Hypothalamus (tissue), 51 donors: ENCODE measurements around the gene CAMSAP2.
A peak's percentile ranks its signal among the peaks of the same experiment; 100 is the strongest.

ENCODE experiments used
- DNase-seq, 51 donors: peaks; one replicate each; lab custom pipeline; 2025; lab: John Stamatoyannopoulos, UW

CAMSAP2 gene, protein sequence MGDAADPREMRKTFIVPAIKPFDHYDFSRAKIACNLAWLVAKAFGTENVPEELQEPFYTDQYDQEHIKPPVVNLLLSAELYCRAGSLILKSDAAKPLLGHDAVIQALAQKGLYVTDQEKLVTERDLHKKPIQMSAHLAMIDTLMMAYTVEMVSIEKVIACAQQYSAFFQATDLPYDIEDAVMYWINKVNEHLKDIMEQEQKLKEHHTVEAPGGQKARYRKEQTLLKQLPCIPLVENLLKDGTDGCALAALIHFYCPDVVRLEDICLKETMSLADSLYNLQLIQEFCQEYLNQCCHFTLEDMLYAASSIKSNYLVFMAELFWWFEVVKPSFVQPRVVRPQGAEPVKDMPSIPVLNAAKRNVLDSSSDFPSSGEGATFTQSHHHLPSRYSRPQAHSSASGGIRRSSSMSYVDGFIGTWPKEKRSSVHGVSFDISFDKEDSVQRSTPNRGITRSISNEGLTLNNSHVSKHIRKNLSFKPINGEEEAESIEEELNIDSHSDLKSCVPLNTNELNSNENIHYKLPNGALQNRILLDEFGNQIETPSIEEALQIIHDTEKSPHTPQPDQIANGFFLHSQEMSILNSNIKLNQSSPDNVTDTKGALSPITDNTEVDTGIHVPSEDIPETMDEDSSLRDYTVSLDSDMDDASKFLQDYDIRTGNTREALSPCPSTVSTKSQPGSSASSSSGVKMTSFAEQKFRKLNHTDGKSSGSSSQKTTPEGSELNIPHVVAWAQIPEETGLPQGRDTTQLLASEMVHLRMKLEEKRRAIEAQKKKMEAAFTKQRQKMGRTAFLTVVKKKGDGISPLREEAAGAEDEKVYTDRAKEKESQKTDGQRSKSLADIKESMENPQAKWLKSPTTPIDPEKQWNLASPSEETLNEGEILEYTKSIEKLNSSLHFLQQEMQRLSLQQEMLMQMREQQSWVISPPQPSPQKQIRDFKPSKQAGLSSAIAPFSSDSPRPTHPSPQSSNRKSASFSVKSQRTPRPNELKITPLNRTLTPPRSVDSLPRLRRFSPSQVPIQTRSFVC (N-terminal part only)

GRCh38 chr1:200738327-200738948, at the start of gene CAMSAP2:
TSS of gene CAMSAP2 (plus strand) at chr1:200738893. CDS start at chr1:200739828, 935 bp downstream.
- peak in 50 of 51 donors; percentile 49 to 97 (median 84) for DNase-seq

GRCh38 chr1:200692316-200692715, 46.4 kb upstream of the CAMSAP2 start:
- no peak for DNase-seq

- no peak for DNase-seq
Measured at GRCh38 chr1:200693327-200693726, 45.4 kb upstream of the CAMSAP2 start.

- no peak for DNase-seq
Measured at GRCh38 chr1:200694738-200695137, 44.0 kb upstream of the CAMSAP2 start.

DNA sequence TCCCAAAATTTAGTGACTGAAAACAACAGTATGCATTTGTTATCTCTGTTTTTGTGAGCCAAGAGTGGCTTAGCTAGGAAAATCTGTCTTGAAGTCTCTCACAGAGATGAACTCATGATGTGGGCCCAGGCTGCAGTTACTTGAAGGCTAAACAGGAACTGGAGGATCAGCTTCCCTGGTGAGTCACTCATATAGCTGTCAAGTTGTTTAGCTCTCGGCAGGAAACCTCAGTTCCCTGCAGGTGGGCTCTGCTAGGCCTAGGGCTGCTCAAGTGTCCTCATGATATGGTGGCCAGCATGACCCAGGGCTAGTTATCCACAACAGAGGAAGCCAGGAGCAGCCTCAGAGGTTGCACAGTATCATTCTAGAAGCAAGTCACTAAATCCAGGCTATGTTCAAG, 38.8 kb upstream of the CAMSAP2 start:
- no peak for DNase-seq

- DNase-seq: no peak
Measured at GRCh38 chr1:200704986-200705500, 33.6 kb upstream of the CAMSAP2 start.

- no peak for DNase-seq
Measured at GRCh38 chr1:200706111-200706814, 32.4 kb upstream of the CAMSAP2 start.

- no peak for DNase-seq
Measured at GRCh38 chr1:200707116-200707515, 31.6 kb upstream of the CAMSAP2 start.

DNA sequence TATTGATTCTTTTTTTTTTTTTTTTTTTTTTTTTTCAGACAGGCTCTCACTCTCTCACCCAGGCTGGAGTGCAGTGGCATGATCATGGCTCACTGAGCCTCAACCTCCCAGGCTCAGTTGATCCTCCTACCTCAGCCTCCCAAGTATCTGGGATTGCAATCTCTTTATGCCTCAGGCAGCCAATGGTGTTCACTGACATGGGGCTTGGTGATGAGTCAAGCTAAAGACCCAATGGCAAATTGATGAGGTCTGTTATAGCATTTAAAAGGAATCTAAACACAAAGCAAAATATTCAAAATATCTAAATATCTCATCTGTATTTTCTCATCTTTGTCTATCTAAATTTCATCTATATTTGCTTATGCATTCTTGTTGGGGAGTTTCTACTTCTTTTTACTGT, 30.5 kb upstream of the CAMSAP2 start:
- no peak for DNase-seq

- no peak for DNase-seq
Measured at GRCh38 chr1:200708769-200709168, 29.9 kb upstream of the CAMSAP2 start.

GRCh38 chr1:200710166-200710565, 28.5 kb upstream of the CAMSAP2 start:
- no peak for DNase-seq

DNA sequence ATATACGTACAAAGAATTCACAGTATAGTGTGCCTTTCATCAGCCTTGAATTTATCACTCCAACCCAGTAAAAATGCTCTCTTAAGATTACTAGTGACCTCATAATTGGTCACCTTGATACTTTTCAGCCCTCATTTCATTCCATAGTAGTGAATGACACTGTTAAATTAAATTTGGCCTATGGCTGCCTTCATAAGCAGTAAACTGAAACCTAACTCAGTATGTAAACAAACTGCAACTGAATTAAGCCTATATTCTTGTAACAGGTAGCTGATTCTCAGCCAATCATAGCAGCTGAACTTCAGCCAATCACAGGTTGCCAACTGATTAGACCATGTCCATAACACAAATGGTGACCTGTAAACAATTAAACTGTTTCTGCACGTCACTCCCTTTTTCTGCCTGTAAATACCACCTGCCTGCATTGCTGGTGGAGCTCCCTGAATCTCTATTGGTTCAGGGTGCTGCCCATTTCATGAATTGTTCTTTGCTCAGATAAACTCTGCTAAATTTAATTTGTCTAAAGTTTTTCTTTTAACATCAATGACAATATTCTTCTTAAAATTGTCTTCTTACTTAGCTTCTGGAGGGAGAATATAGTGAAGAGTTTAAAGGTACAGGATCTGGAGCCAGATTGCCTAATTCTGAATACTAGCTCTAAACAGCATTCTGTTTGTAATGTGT, 24.0 kb upstream of the CAMSAP2 start:
- no peak for DNase-seq

DNA sequence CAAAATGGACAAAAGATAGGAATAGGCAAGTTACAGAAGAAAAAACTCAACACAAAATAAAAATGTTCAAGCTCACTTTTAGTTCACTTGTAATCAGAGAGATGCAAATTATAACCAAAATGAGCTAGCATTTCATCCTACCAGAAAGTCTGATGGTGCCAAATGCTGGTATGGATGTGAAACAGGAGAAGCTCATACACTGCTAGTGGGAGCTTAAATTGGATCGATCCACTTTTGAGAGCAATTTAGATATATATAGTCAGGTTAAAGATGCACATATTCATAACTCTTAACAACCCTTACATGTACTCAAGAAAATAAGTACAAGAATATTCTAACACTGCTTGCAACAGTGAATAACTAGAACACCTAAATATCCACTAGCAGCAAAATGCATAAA, 18.5 kb upstream of the CAMSAP2 start:
- no peak for DNase-seq

- DNase-seq: no peak
Measured at GRCh38 chr1:200724064-200724463, 14.6 kb upstream of the CAMSAP2 start.

DNA sequence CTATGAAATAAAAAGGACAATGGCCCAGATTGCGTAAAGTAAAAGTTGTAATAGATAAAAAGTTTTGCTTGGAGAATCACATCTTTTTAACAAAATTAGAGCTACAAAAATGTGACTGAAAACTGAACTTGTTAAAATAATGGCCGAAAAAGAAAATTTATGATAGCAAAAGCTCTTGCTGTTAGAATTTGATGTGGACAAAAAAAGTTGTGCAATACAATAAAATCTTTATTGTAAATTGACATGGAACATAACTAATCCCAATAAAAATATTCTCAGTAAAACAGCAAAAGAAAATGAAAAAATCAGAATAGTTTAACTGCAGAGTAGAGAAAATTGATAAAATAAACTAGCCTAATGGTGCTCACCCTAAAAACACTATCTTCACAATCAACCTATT, 11.4 kb upstream of the CAMSAP2 start:
- no peak for DNase-seq

DNA sequence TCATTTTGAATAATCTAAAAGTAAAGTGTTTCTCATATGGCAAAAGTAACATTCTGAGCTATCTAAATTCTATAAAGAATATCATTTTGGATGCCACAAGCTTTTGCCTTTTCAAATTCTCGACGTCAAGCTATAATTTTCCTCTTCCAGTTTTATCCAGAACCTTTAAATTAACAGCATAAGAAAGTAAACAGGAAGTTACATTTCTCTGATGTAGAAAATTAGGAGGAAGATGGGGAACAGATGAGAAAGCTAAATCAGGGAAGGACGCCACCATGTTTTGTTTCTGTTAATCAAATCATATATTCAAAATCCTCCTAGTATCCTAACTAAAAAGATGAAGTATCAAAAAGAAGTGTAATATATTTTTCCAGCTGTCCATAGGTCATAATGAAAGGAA, 8.8 kb upstream of the CAMSAP2 start:
- DNase-seq: no peak

DNA sequence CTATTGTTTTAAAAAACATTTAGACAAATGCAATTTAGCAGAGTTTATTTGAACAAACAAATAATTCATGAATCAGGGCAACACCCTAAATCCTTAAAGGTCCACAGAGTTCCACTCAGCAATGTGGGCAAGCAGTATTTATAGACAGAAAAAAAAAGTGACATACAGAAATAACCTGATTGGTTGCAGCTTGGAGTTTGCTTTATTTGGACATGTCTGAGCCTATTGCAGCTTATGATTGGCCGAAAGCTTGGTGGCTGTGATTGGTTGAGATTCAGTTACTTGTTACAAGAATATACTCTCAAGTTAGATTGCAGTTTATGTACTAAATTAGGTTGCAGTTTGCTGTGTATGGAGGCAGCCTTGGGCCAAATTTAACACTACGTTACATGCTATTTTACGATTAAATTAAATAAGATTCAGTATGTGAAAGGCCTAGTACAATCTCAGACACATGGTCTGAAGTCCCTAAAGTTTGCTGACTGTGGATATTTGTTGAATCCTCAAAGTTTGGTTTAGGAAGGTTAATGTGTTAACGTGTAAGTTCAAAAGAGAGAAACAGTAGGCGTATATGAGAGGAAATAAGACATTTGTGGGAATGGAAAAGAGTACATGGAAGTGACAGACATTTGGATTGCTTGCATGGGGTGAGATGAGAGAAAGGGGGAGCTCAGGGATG, 6.9 kb upstream of the CAMSAP2 start:
- no peak for DNase-seq

GRCh38 chr1:200732438-200732837, 6.3 kb upstream of the CAMSAP2 start:
- DNase-seq: no peak

- DNase-seq: no peak
Measured at GRCh38 chr1:200733907-200734306, 4.8 kb upstream of the CAMSAP2 start.
